HT-29 (cell line): Measurements from ENCODE around the gene IL9. TPM values are rescaled to one million over a fixed set of nuclear protein-coding genes. Genes with fewer than 3 reads are reported as not detected.
"Not testable (repeated sequence)": the region's sequence is repeated elsewhere in the genome, so short reads cannot be mapped to it uniquely, and the experiment has no call there.

Source experiments
- DNase-seq: peaks from one replicate; pipeline ENCODE4 v3.0.0-alpha.2; 2015; ENCODE audit warnings: low spot score
- total RNA-seq: library from RNA; depleted of rRNA; stranded (reverse); fragments of >200 nt; shearing (Covaris generic); gene quantifications from 2 replicates; pipeline ENCODE4 v1.2.3, GENCODE V29; 2014

The IL9 gene
- total RNA-seq, 1 experiment from 2014 or later, result not detected

DNA sequence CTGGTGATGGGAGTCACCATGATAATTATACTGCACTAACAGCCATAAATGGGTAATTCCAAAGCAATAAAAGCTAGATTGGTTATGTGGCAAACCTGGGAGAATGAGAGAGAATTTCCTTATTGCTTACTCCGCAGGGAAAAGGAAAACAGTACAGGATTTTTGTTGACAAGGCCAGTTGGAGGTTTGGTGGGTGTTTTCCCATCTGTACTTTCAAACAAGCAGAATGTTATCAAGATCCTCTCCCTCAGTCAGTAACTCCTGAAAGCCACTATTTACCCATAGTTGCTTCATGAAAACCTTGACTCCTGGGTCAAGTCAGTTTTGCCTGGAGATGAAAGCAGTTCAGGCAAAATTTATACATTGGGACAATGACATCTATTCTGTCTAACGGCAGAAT lies 26.4 kb downstream of the IL9 start:
- DNase-seq, result no peak

DNA sequence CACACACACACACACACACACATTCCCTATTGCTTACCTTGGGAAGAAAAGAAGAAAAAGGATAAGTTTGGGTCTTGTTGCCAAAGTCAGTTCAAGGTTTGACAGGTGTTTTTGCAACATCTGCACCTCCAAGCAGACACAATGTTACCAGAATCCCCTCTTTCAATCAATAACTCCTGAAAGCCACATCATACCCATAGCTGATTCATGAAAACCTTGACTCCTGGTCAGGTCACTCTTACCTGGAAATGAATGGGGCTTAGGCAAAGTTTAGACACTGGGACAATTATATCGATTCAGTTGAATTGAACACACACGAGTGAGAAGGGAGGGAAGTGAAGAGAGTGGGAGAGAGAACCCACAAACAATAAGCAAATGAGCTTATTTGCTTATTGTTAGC lies 27.0 kb downstream of the IL9 start:
- DNase-seq, result no peak

DNA sequence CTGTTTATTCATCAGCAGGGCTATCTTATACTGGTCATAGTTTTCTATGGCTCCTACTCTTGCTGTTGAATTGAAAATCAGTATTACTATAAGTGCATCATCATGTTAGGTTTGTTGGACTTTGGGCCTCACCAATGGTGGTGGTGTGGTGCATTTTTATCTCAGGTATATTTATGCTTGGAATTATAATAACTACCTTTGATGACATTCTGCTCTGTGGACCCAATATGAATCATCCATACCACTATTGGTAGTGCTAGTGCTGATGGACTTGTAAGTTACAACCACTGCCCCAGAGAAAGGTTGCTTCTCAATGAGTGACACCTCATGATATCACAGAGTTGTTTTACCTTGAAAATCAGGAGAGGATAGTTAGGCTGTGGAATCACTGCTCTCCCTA lies 28.0 kb downstream of the IL9 start:
- no peak for DNase-seq

DNA sequence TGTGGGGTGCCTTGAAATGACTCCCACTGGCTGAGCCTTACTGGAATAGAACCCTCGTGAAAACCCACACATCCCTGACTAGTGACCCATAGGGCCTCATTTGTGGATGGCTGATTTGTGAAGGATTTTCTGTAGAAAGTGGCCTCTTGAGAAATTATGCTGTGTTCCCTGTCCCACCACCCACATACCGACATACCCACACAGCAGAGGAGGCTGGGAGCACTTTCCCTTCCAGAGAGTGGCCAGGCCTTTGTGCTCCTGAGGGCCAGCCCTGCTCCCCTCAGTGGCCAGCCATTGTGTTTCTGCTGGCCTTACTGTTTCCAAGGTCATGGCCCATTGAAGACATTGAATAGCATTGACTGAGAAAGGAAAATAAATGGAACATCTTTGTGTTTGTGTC lies 29.6 kb downstream of the IL9 start:
- DNase-seq, result no peak

DNA sequence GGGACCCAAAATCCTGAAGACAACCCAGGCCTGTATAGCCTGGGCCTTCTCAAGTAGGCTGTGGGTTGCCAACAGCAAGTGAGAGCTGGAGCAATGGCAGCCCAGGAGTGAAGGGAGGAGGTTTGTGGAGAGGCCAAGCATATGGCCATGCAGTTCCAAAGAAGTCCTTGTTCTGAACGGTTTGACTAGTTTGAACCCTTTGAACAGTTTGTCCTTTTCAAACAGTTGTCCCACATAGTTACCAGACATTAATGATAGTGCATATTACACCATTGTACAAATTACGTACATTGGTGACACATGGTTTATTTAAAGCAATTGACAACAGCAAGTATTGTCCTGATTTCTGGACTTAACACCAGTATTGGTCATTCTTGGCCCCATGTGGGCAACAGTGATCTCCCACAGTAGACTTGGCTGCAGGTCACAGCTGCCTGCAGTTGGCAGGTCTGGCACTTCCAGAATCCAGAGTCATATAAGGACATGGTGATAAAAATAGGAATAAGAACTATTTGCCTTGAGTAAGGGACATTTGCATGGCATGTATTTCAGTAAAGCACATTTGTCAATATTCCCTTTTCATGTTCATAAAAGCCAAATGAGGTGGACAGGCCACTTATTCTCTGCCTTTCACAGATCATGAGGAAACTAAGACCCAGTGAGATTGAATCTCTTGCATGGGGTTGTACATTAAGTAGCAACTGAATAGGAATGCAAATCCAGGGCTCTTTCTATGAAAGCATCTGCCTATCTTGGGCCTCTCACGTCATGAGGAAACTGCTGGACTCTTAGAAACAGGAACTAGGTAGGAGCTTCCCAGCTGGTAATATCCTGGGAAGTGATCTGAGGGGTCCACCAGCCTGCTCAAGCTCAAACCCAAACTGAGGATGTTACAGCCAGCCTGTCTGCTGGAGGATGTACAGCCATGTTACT lies 30.9 kb downstream of the IL9 start:
- no peak for DNase-seq

DNA sequence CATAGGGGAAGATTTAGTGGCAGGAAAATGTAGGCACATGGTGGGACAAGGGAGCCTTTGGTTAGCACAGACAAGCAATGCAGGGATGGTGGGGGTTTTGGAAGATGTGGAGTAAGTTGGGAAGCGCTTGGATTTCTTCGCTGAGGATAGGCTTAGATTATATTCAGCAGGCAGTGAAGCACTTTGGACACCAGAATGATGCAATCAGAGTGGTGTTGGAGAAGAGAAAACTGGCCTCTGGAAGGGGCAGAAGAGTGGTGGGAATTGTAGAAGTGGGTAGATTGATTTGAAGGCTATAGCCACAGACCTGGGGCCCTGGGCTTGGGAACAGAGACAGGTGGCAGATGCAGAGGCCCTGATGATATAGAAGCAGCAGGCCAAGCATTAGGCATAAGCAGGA lies 32.9 kb downstream of the IL9 start:
- DNase-seq, result no peak

DNA sequence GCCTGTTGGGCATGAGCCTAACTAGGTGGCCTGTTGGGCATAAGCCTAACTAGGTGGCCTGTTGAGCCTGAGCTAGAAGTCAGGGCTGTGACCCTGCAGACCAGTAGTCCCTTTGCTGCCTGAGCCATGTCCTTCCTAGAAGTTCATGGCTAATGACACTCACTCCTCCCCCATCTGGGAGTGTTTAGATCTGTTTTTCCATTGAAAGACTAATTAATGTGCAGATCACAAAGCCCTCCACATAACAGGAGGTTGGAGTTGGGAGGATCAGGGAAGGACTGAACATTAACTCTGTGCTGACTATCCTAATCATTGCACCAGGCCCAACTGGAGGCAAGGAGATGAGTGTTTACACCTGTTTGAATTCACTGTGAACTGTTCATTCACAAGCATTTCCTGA lies 33.6 kb downstream of the IL9 start:
- DNase-seq, result no peak

DNA sequence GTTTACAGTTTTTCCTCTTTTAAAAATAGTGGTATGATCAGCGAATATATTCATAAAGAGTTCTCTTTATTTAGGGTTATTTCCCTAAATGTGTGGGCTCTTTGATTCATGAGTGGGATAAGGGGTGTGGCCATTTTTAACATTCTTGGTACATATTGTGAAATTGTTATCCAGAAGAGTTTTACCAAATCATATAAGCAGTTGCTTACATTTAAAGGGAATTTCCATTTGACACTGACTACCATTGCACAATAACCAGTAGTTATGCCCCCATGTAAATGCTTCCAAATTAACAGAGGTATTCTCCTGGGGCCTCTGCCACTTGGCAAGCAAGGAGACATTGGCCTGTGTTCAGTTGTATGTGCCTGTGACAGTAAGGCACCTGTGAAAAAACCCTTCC lies 34.0 kb downstream of the IL9 start:
- no peak for DNase-seq

DNA sequence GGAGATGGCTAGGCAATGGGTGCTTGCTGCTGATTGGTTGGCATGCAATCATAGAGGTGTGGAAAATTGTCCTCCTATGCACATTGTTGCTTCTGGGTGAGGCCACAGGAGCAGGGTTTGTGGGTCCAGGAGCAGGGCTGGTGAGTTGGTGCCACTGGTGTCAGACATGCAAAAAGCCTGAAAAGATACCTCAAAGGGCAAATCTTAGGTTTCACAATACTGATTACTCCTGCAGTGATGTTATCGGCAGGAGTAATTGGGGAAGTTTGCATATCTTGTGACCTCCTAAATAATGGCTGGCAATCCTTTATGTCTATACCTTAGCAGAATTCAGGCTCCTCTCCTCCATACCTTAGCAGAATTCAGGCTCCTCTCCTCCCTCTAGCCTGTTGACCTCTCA lies 36.0 kb downstream of the IL9 start:
- DNase-seq, result no peak

DNA sequence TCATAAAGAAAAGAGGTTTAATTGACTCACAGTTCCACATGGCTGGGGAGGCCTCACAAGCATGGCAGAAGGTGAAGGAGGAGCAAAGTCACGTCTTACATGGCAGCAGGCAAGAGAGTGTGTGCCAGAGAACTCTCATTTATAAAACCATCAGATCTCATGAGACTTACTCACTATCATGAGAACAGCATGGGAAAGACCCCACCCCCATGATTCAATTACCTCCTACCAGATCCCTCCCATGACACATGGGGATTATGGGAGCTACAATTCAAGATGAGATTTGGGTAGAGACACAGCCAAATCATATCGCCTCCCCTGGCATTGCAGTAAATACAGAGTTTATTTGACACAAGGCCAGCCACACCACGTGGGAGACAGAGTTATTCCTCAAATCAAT lies 36.5 kb downstream of the IL9 start:
- DNase-seq, result not testable (repeated sequence)

DNA sequence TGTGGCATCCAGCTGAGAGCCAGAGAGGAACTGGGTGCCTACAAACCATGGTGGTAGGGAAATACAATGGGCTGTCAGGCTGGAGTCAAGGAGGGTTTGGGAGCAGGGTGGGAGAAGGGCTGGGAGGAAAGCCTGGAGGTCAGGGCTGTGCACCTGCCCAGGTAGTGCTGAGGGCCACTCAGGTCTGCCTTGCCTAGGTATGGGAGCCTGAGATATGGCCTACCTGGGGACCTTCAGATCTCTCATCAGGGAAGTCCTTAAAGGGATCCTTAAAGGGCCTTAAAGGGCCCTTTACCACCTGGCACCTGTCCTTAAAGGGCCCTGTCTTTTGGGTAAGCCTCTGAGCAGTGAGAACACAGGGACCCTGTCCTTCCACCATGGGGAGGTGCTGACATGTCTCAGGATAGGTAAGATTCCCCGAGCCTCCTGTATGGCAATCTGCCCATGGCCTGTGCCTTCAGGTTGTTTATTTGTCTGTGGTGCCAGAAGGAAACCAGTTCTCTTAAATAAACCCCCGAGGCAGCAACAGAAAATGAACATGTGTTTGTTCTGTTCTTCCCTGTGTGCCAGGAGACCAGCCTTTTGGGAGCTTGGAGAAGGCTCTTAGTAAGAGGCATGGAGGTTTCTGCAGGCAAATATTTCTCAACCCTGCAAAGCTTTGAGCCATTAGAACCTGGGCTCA lies 37.9 kb downstream of the IL9 start:
- no peak for DNase-seq

DNA sequence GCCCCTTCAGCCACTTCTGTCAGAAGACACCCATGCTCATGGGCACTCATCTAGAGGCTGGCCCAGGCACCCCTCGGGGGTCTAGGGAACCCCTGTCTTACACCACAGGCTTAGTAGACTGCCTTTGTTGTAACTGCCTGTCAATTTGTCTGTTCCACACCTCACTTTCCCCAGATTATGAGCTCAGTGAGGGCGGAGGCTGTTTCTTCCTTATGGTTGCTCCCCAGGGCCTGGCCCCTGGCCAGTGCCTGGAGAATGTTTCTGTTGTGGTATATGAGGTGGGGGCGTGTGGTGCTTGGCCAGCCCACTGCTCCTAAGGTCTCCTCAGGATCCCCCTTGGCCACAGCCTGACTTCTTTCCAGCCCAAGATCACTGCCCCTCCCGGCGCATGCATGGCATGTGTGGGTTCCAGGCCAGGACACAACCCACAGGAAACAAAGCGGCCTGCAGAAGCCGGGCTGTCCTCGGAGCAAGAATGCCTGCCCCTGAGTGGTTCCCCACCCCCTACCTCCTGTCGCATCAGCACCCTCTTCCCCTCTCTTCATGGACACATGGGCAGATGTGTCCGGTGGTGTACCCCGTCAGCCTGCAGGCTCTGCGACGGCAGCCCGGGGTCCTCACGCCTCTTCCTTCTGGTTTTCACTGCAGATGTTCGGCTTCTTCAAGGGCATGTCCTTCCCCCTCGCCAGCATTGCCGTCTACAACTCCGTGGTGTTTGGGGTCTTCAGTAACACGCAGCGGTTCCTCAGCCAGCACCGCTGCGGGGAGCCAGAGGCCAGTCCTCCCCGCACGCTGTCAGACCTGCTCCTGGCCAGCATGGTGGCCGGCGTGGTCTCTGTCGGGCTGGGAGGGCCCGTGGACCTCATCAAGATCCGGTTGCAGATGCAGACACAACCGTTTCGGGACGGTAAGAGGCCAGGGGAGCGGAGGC lies 43.5 kb downstream of the IL9 start:
- DNase-seq, result no peak

DNA sequence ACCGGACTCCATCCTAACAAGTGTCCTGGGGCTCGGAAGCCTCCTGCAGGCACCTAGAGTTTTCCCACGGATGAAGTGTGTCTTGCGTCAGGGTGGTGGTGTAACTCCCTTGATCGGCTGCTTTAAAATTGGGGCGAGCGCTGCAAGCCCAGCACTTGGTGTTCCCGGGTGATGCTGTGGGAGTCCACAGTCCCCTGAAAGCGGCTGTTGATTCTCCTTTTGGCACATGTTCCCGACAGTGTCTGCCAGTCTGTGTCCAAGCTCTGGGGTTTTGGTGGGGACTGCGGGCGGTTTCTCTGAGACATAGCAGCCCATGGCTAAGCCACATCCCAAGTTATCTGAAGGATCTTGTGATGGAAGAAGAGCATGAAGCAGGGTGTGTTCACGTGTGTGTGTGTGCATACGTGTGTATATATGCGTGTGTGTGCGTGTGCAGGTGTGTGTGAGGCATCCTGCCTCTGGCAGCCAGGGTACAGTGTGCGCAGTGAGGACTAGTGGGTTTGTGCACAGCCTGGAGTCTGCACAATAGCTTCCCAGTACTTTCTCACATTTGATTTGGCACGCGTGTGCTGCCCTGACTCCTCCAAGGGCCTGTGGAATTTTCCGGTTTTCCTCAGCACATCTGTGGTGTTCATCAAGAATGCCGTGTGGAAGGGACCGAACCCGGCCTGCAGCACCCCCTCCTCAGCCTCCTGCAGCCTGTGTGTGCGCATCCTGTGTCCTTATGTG lies 44.3 kb downstream of the IL9 start:
- DNase-seq, result no peak

DNA sequence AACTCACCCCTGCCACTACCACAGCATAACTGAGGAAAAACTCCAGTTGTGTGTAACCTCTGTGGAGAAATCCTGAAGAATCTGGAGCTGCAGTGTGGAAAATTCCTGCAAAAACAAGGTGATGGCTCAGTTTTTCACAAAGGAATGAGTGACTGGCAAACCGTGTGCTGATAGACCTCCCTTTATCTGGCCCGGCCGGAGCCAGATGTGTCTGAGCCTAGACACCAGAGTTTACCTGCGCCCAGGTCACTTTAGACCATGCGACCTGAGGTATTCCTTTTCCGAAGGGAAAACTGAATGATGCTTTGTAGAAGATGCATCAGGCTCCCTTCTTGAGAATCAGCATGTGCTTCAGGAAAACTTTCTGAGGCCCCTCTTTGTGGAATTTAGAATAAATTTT lies 45.0 kb downstream of the IL9 start:
- DNase-seq, result no peak

DNA sequence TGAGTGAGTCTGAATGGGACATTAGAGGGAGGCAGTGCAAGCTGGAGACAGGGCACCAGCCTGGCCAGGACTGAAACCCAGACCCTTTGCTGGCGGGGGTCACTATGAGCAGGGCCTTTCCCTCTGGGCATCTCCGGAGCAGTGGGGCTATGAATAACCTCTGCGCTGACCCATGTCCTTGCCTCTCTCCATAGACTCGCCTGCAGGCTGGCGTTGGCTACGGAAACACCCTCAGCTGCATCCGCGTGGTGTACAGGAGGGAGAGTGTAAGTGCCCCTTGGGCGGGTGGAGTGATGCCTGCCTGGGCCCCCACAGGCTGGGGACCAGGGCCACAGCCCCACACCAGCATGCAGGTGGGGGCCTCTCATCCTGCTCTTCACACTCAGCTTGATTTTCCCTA lies 45.4 kb downstream of the IL9 start:
- DNase-seq, result no peak

DNA sequence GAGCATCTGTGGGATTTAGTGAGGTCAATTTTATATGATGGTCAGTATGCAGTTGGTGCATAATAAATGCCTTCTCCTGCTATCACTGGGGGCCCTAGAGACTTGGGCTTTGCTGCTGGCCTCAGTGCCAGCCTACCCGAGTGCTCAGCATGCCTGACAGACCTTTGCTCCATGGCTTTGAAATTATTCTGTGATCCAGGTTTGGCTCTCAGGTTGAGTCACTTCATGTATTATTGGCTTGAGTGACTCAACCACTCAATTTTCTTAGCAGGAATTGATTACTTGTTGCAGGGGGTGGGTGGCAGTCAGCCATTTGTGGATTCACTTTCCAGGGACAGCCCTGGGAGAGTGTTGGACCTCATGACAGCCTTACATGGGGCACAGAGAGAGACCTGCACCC lies 47.7 kb downstream of the IL9 start:
- no peak for DNase-seq

DNA sequence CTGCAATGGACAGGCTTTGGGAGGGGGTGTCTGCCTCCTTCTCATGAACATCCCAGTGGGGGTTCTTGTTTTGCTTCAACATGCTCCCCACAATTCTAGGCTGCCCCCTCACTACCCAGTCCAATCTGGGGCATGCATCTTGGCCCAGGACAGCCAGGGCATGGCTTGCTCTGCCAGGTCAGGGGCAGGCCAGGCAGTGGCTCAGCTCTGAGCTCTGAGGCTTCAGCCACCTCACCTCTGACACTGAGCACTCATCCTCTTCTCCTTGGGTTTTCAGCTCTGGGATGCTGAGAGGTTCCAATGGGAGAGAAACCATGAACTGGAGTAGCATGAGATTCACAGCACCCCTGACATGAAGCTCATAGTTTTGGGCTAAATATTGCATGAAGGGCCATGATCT lies 49.3 kb downstream of the IL9 start:
- no peak for DNase-seq

DNA sequence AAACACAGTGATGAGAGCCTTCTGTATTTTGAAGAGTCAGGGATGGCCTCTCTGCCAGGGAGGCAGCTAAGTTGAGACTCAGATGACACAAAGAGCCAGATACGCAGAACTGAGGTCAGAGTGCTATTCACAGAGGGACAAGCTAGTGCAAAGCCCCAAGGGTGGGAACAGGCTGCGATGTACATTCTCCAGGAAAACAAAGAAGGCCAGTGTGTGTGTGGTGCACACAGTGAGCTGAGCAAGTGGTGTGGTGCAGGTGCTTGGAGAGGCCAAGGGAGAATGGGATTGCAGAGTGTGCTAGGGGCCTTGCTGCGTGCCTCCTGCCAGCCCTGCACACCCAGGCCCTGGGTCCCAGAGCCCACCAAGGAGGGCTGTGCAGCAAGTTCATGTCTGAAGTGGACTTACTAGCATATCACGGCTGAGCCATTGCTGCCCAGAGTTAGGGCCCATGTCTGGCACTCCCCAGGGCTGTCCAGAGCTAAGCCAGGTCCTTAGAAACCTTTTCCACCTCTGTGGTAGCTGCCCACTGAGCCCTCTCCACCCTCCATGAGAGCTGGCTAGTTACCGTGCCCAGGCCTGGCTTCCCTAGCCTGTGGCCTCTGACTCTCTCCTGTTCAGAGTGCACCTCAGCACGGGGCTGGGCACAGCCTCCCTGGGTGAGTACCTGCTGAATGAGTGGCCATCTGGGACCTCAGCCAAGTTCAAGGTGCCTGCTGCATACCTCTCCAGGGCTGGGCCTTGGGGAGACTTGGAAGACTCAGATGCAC lies 51.9 kb downstream of the IL9 start:
- peak; percentile 16 for DNase-seq

DNA sequence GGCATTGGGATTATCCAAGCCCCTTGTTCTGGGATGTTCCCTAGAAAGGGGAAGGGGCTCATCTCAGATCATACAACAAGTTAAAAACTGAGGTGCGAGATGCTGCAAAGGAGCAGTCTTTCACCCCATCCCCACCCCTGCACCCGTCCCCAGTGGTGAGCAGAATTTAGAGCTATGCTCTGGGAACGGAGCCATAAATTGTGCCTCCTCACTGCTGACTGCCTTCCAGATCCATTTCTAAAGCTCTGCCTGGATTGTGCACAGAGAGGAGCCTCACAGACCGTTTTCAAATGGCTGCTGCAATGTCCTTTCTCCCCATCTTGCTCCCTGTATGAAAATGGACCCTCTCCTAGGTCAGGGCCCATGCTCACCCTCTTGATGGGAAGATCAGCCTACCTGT lies 52.9 kb downstream of the IL9 start:
- no peak for DNase-seq
